WTC11 (cell line): Measurements from ENCODE around the gene DOP1B. TPM values are rescaled to one million over a fixed set of nuclear protein-coding genes. Genes with fewer than 3 reads are reported as not detected.

Source experiments
- ATAC-seq: fragments of 200-7000 bp; cut with Tn5 transposase; 2 replicates; pipeline ENCODE4 v1.10.0; 2021; ENCODE audit warnings: mild to moderate bottlenecking, moderate library complexity
- CTCF ChIA-PET: fragments of 300-600 bp; sonication (Branson Sonifier 250); formaldehyde crosslinking; loops from one replicate; lab custom pipeline; 2021; ENCODE audit warnings: antibody characterized with exemption; lab: Charles Lee
- POLR2A ChIA-PET: fragments of 350-600 bp; sonication (Branson Sonifier 250); formaldehyde crosslinking; loops from one replicate; lab custom pipeline; 2021; ENCODE audit warnings: antibody characterized with exemption; lab: Charles Lee
- DNase-seq: peaks from one replicate; pipeline ENCODE4 v3.0.0; 2021; ENCODE audit warnings: low spot score
- H3K27ac Mint-ChIP-seq: 2 replicates; pipeline ENCODE4 v1.8.0; 2021; ENCODE audit warnings: mixed read lengths
- H3K27me3 Mint-ChIP-seq: 2 replicates; pipeline ENCODE4 v1.8.0; 2021; ENCODE audit warnings: low read depth, mild to moderate bottlenecking, moderate library complexity, mixed read lengths
- H3K36me3 Mint-ChIP-seq: 2 replicates; pipeline ENCODE4 v1.8.0; 2021; ENCODE audit warnings: mixed read lengths
- H3K4me1 Mint-ChIP-seq: 2 replicates; pipeline ENCODE4 v1.8.0; 2022; ENCODE audit warnings: mixed read lengths
- H3K4me3 Mint-ChIP-seq: 2 replicates; pipeline ENCODE4 v1.8.0; 2021; ENCODE audit warnings: mild to moderate bottlenecking, moderate library complexity, mixed read lengths
- H3K9me3 Mint-ChIP-seq: 2 replicates; pipeline ENCODE4 v1.8.0; 2021; ENCODE audit warnings: mixed read lengths
- AFF4 ChIP-seq: sonication (generic); formaldehyde crosslinking; IDR thresholded peaks from 2 replicates; pipeline ENCODE4 v1.8.1; 2023; ENCODE audit warnings: mild to moderate bottlenecking, missing genetic modification reagents, borderline replicate concordance
- CREB1 ChIP-seq: sonication (generic); formaldehyde crosslinking; IDR thresholded peaks from 2 replicates; pipeline ENCODE4 v1.8.0; 2023; ENCODE audit warnings: mild to moderate bottlenecking, missing genetic modification reagents
- EMX1 ChIP-seq: fragments of 250-450 bp; sonication (Bioruptor Pico); IDR thresholded peaks from 2 replicates; pipeline ENCODE4 v1.8.0; 2021; ENCODE audit warnings: mild to moderate bottlenecking
- GABPB1 ChIP-seq: sonication (generic); formaldehyde crosslinking; IDR thresholded peaks from 2 replicates; pipeline ENCODE4 v1.8.1; 2023; ENCODE audit warnings: mild to moderate bottlenecking, missing genetic modification reagents
- IRF1 ChIP-seq: sonication (generic); formaldehyde crosslinking; IDR thresholded peaks from 2 replicates; pipeline ENCODE4 v1.8.0; 2023; ENCODE audit warnings: missing genetic modification reagents
- IRF2 ChIP-seq: sonication (generic); formaldehyde crosslinking; IDR thresholded peaks from 2 replicates; pipeline ENCODE4 v1.8.0; 2022; ENCODE audit warnings: low read depth, missing genetic modification reagents, borderline replicate concordance
- JUN ChIP-seq: sonication (generic); formaldehyde crosslinking; IDR thresholded peaks from 2 replicates; pipeline ENCODE4 v1.8.0; 2023; ENCODE audit warnings: mild to moderate bottlenecking, missing genetic modification reagents
- MAX ChIP-seq: sonication (generic); formaldehyde crosslinking; IDR thresholded peaks from 2 replicates; pipeline ENCODE4 v1.8.0; 2022; ENCODE audit warnings: mild to moderate bottlenecking, missing genetic modification reagents
- MXD4 ChIP-seq: fragments of 250-450 bp; sonication (Bioruptor Pico); IDR thresholded peaks from 2 replicates; pipeline ENCODE4 v1.8.0; 2021; ENCODE audit warnings: mild to moderate bottlenecking, moderate library complexity, borderline replicate concordance
- OVOL2 ChIP-seq: fragments of 250-450 bp; sonication (Bioruptor Pico); IDR thresholded peaks from 2 replicates; pipeline ENCODE4 v1.9.0; 2021; ENCODE audit warnings: mild to moderate bottlenecking, borderline replicate concordance
- PRDM15 ChIP-seq: sonication (generic); formaldehyde crosslinking; IDR thresholded peaks from 2 replicates; pipeline ENCODE4 v1.8.0; 2022; ENCODE audit warnings: missing genetic modification reagents
- PREB ChIP-seq: sonication (generic); formaldehyde crosslinking; IDR thresholded peaks from 2 replicates; pipeline ENCODE4 v1.8.1; 2022; ENCODE audit warnings: mild to moderate bottlenecking, missing genetic modification reagents, moderate library complexity, borderline replicate concordance
- RELA ChIP-seq: sonication (generic); formaldehyde crosslinking; IDR thresholded peaks from 2 replicates; pipeline ENCODE4 v1.8.1; 2022; ENCODE audit warnings: missing genetic modification reagents, mild to moderate bottlenecking, borderline replicate concordance
- SMAD4 ChIP-seq: sonication (generic); formaldehyde crosslinking; IDR thresholded peaks from 2 replicates; pipeline ENCODE4 v1.8.0; 2022; ENCODE audit warnings: mild to moderate bottlenecking, missing genetic modification reagents
- TCF7 ChIP-seq: sonication (generic); formaldehyde crosslinking; IDR thresholded peaks from 2 replicates; pipeline ENCODE4 v1.8.0; 2022; ENCODE audit warnings: mild to moderate bottlenecking, low read depth, missing genetic modification reagents, moderate library complexity
- ZBTB43 ChIP-seq: sonication (generic); formaldehyde crosslinking; IDR thresholded peaks from 2 replicates; pipeline ENCODE4 v1.8.1; 2023; ENCODE audit warnings: mild to moderate bottlenecking, missing genetic modification reagents
- ZMAT4 ChIP-seq: fragments of 250-450 bp; sonication (Bioruptor Pico); IDR thresholded peaks from 2 replicates; pipeline ENCODE4 v1.9.0; 2021; ENCODE audit warnings: mild to moderate bottlenecking
- ZNF263 ChIP-seq: sonication (generic); formaldehyde crosslinking; IDR thresholded peaks from 2 replicates; pipeline ENCODE4 v1.8.1; 2022; ENCODE audit warnings: low read depth, mild to moderate bottlenecking, moderate library complexity, missing genetic modification reagents
- ZNF423 ChIP-seq: fragments of 250-450 bp; sonication (Bioruptor Pico); IDR thresholded peaks from 2 replicates; pipeline ENCODE4 v2.1.2; 2022; ENCODE audit warnings: mild to moderate bottlenecking, moderate library complexity
- ZNF671 ChIP-seq: fragments of 250-450 bp; sonication (Bioruptor Pico); IDR thresholded peaks from 2 replicates; pipeline ENCODE4 v1.8.0; 2021; ENCODE audit warnings: mild to moderate bottlenecking
- ZSCAN18 ChIP-seq: fragments of 250-450 bp; sonication (Bioruptor Pico); IDR thresholded peaks from 2 replicates; pipeline ENCODE4 v2.1.2; 2022; ENCODE audit warnings: mild to moderate bottlenecking, moderate library complexity
- total RNA-seq: library from RNA; stranded (reverse); gene quantifications from 3 replicates; pipeline ENCODE4 v1.2.3, GENCODE V29; 2021

The DOP1B gene
- total RNA-seq, 1 experiment from 2014 or later = 11.4 TPM

- Mint-ChIP-seq H3K4me3 (no peak overlapping the region), H3K27ac (peak overlapping the region; percentile 1; the same call in 1 of the 2 replicates), H3K27me3 (no peaks in the 10 kb centered on the region), H3K9me3 (no peaks in the 10 kb centered on the region), H3K4me1 (no peaks in the 10 kb centered on the region), H3K36me3 (peaks cover 12% of the 10 kb centered on the region)
- TF ChIP-seq TCF7 (CRISPR knock-in tag) (no peak), PREB (CRISPR knock-in tag) (no peak), OVOL2 (CRISPR knock-in tag) (no peak), ZNF423 (CRISPR knock-in tag) (no peak), MXD4 (CRISPR knock-in tag) (no peak), RELA (CRISPR knock-in tag) (no peak), ZBTB43 (CRISPR knock-in tag) (no peak), MAX (CRISPR knock-in tag) (no peak), AFF4 (CRISPR knock-in tag) (no peak)
- POLR2A ChIA-PET = no interaction called here
- CTCF ChIA-PET = interaction anchor here (3.3 kb wide), 1 partner anchor 38 kb away, joined by 13 read pairs; no protein-coding TSS in a partner anchor
- DNase-seq = no peak
- ATAC-seq = no peak
Observed at GRCh38 chr21:36171336-36171735, 14.7 kb downstream of the DOP1B start.

- H3K4me1 Mint-ChIP-seq = no peaks in the 10 kb centered on the region
- POLR2A ChIA-PET = no interaction called here
- H3K9me3 Mint-ChIP-seq = no peaks in the 10 kb centered on the region
- no peak for DNase-seq
- 0 out of 2 replicates have a peak overlapping the region, but pooled peaks have one; percentile 0 for H3K27ac Mint-ChIP-seq
- H3K4me3 Mint-ChIP-seq = no peak overlapping the region
- H3K27me3 Mint-ChIP-seq = no peaks in the 10 kb centered on the region
- ATAC-seq = no peak
- CTCF ChIA-PET = interaction anchor here (3.3 kb wide), 1 partner anchor 38 kb away, joined by 13 read pairs; no protein-coding TSS in a partner anchor
- H3K36me3 Mint-ChIP-seq = peaks cover 12% of the 10 kb centered on the region
- TF ChIP-seq ZSCAN18 (CRISPR knock-in tag) (no peak), IRF1 (CRISPR knock-in tag) (no peak), CREB1 (CRISPR knock-in tag) (no peak), ZMAT4 (no peak), IRF2 (CRISPR knock-in tag) (no peak), ZNF423 (CRISPR knock-in tag) (no peak), SMAD4 (no peak), GABPB1 (CRISPR knock-in tag) (no peak), ZNF671 (no peak), MAX (CRISPR knock-in tag) (no peak), ZNF263 (no peak), JUN (CRISPR knock-in tag) (no peak), PRDM15 (no peak), EMX1 (CRISPR knock-in tag) (no peak), RELA (CRISPR knock-in tag) (no peak)
Observed at GRCh38 chr21:36171741-36172331, 15.2 kb downstream of the DOP1B start.
